Skeletal muscle cell (primary cell): ENCODE measurements around the gene CDS1.
"Not testable (repeated sequence)": the region's sequence is repeated elsewhere in the genome, so short reads cannot be mapped to it uniquely, and the experiment has no call there.

Experiments used
- DNase-seq: peaks from one replicate; pipeline ENCODE4 v3.0.0-alpha.2; 2010; ENCODE audit warnings: low read depth
- H3K4me3 ChIP-seq: 2 replicates; pipeline ENCODE4 v1.5.1; 2011; ENCODE audit warnings: low read depth, mild to moderate bottlenecking, control low read depth, low read length, moderate library complexity

CDS1 gene

DNA sequence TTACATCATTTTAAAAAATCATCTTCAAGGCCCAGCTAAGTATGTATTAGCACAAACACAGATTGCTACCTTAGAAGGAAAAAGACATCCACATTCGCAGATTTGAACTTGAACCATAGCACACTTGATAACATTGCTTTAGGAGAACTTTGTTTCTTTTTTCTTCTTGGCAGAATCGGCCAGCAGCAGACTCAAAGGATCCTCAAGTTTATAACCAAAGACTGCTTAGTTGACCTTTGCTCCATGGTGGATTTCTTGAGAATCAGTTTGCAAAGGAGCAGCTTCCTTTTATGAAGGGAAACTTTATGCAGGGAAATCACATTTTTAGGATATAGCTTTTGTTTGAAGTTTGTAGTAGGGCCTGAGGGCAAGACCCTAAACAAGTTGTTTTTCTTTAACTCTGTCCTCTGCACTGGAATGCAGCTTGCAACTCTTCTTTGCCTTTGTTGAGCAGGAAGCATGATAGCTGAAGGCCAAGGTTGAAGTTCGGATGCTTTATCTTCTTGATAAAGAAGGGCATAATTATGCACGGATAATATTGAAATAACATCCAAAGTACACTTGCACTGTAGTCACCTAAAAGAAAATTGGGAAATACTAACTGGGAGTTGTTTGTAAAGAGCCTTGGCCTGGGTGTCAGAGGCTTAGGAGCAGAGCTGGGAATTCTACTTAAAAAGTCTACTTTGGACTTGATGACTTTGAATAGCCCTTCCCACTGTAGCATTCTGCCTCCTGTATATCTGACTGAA, 78.4 kb downstream of the CDS1 start:
- no peak overlapping the region for H3K4me3 ChIP-seq
- DNase-seq: no peak

DNA sequence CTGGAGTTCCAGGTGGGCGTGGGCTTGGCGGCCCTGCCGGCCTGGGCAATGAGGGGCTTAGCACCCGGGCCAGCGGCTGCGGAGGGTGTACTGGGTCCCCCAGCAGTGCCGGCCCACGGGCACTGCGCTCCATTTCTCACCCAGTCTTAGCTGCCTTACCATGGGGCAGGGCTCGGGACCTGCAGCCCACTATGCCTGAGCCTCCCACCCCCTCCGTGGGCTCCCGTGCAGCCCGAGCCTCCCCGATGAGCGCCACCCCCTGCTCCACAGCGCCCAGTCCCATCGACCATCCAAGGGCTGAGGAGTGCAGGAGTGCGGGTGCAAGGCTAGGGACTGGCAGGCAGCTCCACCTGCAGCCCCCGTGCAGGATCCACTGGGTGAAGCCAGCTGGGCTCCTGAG, 81.8 kb downstream of the CDS1 start:
- not testable (repeated sequence) for DNase-seq, H3K4me3 ChIP-seq

DNA sequence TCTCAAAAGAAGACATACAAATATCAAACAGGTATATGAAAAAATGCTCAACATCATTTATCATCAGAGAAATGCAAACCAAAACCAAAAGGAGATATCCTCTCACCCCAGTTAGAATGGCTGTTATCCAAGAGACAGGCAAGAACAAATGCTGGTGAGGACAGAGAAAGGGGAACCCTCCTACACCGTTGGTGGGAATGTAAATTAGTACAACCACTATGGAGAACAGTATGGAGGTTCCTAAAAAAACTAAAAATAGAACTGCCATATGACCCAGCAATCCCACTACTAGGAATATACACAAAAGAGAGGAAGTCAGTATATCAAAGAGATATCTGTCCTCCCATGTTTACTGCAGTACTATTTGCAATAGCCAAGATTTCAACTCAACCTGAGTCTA, 83.5 kb downstream of the CDS1 start:
- DNase-seq: no peak
- H3K4me3 ChIP-seq: no peak overlapping the region

DNA sequence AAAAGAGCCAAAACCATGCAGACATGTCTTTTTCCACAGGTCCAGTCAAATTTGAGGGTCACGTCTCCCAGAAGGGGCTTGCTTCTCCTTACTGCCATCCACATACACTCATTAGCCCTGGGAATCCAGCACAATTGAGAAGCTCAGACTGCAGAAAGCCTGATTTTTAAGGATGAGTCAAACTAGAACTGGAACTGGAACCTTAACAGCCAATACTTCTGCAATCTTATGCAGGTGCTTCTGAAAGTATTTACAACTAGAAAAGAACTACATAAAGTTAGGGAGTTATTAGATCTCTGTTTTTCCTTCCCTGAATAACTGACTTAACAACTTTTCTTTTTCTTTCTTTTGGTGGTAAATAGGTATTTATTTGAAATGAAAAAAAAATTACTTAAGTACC, 86.3 kb downstream of the CDS1 start:
- H3K4me3 ChIP-seq: no peak overlapping the region
- no peak for DNase-seq

DNA sequence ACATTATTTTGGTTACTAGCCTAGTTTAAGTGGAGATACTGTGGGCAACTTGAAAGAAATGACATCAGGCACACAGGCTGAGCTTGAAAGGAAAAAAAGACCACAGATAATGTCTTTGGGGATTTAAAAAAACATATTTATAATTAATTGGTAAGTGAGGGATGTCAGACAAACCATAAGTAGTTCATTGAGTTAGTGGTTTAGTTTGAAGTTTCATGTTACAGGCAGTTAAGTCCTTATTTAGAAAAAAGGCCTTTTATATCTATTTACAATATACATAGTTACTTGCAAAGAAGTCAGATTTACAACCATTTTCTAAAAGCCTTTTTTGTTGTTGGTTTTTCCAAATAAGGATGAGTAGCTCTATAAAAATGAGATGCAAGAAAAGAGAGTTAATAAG, 89.2 kb downstream of the CDS1 start:
- no peak for DNase-seq
- H3K4me3 ChIP-seq: no peak overlapping the region

DNA sequence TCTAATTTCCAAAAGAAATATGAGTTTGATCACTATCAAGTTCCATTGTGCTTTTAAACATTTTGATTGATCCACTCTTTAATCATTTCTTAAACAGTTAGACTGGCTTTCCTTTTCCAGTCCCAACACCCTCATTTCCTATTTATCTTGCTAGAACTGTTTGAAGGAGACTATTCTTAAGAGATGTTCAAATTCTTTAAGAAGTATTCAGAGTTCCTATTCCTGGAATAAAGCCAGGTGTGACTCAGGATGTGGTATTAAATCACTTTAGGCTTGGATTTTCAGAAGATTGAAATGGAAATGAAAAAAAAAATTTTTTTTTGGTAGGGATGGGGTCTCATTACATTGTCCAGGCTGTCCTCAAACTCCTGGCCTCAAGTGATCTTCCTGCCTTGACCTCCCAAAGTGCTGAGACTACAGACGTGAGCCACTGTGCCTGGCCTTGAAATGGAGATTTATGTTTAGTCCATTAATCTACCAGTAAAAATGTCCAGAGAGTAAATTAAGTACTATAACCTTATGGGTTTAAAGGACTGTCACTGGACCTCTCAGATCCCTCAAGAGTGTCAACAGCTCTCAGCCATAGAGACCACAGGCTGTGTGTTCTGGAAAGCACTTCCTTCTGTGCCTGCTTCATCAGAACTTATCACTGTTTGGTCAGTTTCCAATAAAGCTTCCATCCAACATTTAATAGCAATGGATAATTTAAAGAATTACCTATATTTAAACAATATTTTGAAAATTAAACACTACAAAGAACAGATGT, 90.7 kb downstream of the CDS1 start:
- H3K4me3 ChIP-seq: no peak overlapping the region
- DNase-seq: peak; percentile 69

DNA sequence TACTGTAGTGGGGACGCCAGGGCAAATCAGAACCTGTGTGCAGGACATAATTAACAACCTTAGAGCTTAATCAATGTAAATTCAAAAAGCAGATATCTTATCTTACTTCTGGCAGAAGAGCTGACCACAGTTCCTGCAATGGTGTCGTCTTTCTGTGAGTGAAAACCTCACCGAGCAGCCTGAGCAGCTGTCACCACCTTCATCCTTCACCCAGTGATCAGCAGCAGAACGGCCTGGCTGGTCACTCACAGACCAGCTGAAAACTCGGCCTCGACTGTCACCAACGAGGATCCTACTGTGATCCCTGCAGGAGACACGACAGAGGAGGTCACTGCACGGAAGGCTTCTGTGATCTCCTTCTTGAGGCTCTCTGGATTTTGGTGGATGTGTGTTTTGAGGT, 94.2 kb downstream of the CDS1 start:
- DNase-seq: no peak
- H3K4me3 ChIP-seq: no peak overlapping the region

DNA sequence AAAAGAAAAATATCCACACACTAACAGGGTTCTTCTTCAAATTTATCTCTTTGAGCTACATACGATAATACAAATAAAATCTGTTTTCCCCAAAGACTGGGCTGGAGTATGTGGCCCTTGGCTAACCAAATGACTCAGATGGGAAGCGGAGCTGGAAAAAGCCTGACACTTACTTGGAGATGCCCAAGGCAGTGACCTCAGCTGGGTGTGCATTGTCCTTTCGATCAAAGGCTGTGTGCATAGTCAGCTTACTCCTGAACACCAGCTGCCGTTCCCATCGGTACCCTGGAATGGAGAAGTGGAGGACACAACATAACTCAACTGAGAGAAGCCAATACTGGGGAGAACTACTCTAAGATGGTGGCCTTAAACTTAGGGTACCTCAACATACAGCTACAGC, 95.1 kb downstream of the CDS1 start:
- H3K4me3 ChIP-seq: no peak overlapping the region
- no peak for DNase-seq

DNA sequence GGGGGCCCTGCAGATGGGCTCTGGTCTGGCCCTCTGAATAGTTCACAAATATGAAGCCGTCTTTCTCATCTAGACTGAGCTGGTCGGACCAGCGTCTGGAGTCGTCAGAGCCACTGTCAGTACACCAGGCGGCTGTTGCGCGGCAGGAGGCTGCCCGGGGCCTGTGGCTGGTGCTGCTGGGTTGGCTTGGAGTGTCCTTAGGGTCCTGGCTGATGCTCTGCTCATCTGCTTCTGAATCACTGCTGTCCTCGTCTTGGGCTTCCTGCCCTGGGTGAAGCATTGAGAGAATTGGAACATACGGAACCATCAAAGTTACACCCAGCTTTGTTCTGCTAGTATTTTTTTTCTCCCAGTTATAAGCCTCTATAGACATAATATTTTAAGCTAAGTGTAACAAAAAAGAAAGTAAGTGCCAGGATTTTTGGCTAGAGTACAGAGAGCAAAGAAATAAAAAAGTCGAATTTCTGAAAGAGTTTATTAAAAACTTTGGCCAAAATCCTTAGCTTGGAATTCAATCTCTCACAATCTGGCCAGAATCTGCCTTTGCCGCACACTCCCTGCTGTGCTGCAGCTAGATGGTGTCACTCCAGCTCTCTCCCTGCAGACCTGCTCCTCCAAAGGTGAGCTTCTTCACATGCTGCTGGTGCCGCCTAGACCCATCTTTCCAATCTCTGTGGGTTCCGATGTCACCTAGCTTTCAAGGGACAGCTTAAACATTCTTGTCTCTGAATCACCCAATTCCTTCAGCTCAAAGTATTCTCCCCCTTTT, 96.2 kb downstream of the CDS1 start:
- no peak overlapping the region for H3K4me3 ChIP-seq
- DNase-seq: no peak

DNA sequence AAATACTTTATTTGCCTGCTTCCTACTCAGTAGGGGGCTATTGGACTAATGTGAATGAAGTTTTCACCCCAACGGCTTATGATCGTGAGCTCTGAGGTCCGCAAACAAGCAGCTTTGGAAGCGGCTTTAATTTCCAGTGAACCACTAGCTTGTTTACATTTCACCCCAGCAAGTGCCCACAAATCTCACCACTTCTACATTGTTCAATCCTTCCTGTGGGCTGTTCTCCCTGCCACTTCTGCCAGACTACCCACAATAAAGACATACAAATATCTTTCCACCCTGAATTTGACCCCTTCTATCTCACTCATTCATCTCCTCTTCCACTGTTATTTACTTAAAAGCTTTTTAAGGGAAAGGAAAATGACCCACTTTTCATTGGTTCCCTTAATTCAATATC, 98.0 kb downstream of the CDS1 start:
- H3K4me3 ChIP-seq: no peak overlapping the region
- no peak for DNase-seq

DNA sequence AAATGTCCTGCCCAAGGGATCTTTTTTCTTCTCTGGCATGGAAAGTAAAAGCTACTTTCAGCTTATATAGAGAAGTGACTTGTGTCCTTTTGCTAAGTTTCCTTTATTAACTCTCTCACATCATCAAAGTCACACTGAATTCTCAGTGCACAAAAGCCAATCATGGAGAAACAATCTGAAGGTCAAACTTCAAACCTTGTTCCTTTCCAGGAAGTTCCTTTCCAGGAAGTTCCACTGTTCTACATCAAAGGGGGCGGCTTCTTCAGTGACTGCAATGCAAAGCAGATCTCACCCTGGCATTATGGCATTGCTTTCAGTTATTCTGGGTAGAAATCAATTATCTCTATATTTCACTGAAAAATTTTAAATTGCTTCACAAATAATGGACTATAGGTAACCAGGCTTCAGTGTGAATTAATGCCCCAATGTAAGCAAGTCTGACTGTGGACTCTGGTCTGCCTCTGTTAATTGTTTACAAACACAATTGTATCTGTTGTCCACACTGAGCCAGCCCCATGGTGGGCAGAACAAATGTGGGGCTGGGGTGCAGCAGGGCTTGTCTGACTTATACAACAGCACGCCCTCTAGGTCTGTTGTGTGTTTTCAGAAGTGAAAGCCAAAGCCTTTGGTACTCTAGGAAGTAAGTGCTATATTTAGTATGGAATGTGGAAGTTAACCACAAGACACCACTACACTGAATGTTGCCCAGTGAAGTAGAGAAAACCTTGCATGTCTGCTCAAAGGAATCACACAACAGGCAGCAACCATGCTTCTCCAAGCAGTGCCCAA, 98.8 kb downstream of the CDS1 start:
- peak; percentile 29 for DNase-seq
- H3K4me3 ChIP-seq: no peak overlapping the region

DNA sequence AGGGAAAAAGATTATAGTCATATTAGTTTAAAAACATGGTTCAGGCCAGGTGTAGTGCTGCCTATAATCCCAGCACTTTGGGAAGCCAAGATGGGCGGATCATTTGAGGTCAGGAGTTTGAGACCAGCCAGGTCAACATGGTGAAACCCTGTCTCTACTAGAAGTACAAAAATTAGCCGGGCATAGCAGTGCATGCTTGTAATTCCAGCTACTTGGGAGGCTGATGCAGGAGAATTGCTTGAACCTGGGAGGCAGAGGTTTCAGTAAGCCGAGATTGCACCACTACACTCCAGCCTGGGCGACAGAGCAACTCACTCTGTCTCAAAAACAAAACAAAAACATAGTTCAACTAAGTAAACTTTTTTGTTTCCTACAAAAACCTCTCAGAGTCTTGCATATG, 99.7 kb downstream of the CDS1 start:
- not testable (repeated sequence) for DNase-seq, H3K4me3 ChIP-seq

DNA sequence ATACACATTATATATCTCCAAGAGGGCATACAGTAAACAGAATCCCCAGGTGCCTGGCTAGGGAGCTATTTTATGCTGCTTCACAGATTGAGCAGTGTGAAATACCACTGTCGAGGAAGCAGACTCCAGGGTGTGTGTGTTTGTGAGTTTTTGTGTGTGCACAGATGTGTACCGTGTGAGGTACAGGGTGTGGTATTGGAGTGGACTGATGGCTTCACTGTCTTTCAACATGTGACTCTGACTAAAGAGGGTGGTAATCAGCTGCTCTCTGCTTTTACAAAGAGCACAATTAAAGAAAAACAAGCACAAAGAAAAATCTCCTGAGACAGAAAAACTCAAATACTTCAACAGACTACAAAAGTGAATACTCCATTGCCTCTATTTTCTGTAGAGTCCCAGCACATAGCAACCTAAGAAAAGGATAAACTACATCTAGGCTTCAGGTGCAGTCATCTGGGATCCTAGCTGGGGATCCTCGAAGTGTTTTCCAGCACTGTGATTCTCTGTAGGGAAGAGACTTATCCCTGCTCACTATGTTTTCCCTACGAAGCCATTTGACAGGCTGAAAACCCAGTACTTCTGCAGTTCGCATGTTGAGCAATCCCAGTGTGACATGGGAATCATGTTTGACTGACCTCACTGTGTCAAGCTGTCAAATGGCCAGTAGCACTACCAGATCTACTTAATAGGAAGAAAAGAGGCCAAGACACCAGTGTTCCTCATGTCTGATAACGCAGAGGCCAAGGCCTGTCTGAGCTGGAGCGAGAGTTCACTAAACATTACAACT, 100.3 kb downstream of the CDS1 start:
- DNase-seq: no peak
- no peak overlapping the region for H3K4me3 ChIP-seq

DNA sequence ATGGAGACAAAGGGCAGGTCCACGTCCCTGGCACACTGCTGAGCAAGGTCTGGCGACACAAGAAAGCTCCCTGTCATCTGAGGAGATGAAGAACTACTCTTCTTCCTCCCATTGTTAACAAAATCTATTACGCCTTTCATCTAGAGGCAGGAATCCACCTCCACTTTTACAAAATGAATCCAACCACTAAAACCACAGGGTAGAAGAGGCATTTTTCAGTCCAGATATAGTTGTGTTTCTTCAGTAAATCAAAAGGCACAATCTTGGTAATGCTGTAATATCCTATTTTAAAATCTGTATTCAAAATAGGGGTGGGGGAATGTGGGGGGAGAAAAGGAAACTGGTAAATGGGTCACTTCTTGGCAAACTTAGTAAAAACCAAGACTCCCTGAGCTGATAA, 101.4 kb downstream of the CDS1 start:
- H3K4me3 ChIP-seq: no peak overlapping the region
- DNase-seq: no peak

DNA sequence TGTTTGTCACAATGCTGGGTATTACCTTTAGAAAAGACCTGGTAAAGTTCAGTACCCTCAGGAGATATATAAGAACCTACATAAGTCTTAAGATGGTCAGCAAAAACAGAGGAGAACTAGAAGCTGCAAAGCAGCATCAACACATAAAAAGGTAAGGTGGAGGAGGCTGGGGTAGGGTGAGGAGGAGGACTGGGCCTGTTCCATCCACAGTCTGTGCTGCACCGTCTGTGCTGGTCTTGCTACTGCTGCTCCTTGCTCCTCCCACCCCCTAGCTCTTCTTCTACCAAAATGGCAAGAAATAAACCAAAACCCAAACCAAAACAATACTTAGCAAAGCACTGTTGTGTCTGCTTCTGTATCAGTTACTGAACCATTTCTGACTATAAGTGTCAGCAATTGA, 102.2 kb downstream of the CDS1 start:
- DNase-seq: no peak
- H3K4me3 ChIP-seq: no peak overlapping the region

DNA sequence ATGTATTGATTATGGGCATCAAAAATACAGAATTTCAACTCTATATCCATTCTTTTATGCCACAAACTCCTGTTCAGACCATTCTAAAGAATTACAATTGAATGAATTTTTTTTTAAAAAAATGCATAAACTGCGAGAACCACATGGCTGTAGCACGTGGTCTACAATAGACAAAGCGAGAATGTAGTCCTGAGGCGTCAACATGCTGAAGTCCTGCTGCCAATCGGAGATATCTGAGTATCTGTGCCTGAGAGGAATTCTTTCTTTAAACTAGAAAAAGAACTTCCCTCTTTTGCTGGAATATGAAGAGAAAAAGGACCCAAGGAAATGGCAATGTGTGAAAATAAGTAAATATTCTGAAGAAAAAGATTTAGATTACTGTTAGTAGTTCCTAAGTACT, 105.7 kb downstream of the CDS1 start:
- DNase-seq: no peak
- no peak overlapping the region for H3K4me3 ChIP-seq

DNA sequence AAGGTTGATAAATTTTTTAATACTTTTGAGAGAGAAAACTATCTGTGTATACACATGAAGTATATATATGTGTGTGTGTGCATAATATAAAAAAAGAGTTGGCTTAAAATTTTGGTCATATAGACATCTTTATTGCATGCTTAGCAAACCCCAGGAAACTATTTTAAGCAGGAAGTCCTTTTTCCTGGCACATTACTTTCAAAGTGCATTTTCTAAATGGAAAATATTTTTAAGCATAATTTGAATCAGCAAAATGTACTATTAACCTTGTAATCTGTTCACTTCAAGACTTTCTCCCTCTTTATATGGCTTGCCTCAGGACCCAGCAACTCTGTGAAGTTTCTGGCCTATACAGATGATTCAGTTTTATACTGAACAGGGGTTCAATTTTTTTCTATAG, 106.3 kb downstream of the CDS1 start:
- no peak overlapping the region for H3K4me3 ChIP-seq
- no peak for DNase-seq

DNA sequence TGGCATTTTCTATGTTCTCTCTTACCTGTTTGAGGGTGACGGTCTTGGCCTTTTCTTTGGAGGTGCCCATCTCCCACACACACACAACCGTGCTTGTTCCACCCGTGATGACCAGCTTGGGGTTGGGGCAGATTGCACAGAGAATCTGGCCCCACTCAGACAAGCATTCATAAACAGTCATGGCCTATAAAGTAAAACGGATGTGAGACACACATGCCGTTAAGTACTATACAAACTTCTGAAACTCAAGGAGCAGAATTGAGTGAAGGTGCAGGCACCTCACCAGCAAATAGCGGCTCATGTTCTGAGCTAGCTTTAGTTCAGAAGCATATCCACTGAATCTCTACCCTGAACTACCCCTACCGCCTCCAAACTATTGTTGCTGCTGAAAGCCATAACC, 107.6 kb downstream of the CDS1 start:
- no peak for DNase-seq
- no peak overlapping the region for H3K4me3 ChIP-seq

DNA sequence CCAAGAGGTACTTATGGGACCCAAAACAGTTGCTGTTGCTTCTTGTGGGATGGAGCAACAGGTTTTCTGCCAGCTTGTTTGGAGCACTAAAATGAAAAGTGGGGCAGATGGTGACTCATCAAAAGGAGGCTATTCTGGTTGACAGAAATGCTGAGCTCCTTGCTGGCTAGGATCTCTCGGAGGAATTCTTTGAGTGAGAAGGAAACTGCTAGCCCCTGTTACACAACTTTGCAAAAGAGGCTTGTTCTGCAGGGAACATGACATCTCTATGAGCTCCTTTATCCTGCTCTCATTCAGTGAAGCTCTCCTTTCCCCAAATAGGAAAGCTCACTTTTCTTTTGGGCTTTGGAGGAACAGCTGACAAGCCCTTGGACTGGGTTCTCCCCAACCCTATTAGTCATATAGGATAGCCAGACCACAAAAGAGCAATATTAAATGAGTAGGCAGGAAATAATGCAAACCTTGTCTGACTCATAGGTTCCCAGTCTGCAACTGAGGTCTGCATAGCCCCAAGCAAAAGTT, 108.3 kb downstream of the CDS1 start:
- DNase-seq: peak; percentile 89
- no peak overlapping the region for H3K4me3 ChIP-seq
